Astrocyte (in vitro differentiated cells and primary cell): ENCODE measurements around the gene HBB.

Source experiments
- CTCF ChIP-seq: IDR thresholded peaks from 2 replicates; pipeline ENCODE4 v1.5.1; 2011; ENCODE audit warnings: low read depth, mild to moderate bottlenecking, inconsistent platforms, low read length, moderate library complexity; ENCODE audit not compliant: insufficient read depth
- EZH2 ChIP-seq: IDR thresholded peaks from 2 replicates; pipeline ENCODE4 v1.6.1; 2012; ENCODE audit warnings: mild to moderate bottlenecking, low read length, inconsistent platforms; ENCODE audit not compliant: insufficient read depth

GRCh38 chr11:5250543-5251204 is 23.8 kb upstream of the HBB start:
- no peak for TF ChIP-seq CTCF
- no peak for TF ChIP-seq EZH2
